Stomach smooth muscle (tissue), 2 donors: ENCODE data around the gene SLFN11.

Experiments
- H3K27ac ChIP-seq: one replicate; pipeline ENCODE4 v1.7.0; 2013; ENCODE audit warnings: mild to moderate bottlenecking, low read length, inconsistent platforms
- H3K27me3 ChIP-seq, 2 donors: one replicate each; pipeline ENCODE4 v1.7.0; 2013; ENCODE audit warnings: low read length in 2 of 2; ENCODE audit not compliant: insufficient read depth in 2 of 2, control insufficient read depth in 1 of 2
- H3K36me3 ChIP-seq, 2 donors: one replicate each; pipeline ENCODE4 v1.7.0; 2013; ENCODE audit warnings: low read length in 2 of 2; ENCODE audit not compliant: control insufficient read depth in 2 of 2, insufficient read depth in 2 of 2
- H3K4me1 ChIP-seq: one replicate; pipeline ENCODE4 v1.7.0; 2013; ENCODE audit warnings: low read length; ENCODE audit not compliant: control insufficient read depth, insufficient read depth
- H3K4me3 ChIP-seq, 2 donors: one replicate each; pipeline ENCODE4 v1.7.0; 2013; ENCODE audit warnings: low read length in 2 of 2
- H3K9ac ChIP-seq, 2 donors: one replicate each; pipeline ENCODE4 v1.7.0; 2013; ENCODE audit warnings: low read length in 2 of 2, mild to moderate bottlenecking in 1 of 2
- H3K9me3 ChIP-seq, 2 donors: one replicate each; pipeline ENCODE4 v1.7.0; 2013; ENCODE audit warnings: low read length in 2 of 2; ENCODE audit not compliant: control insufficient read depth in 2 of 2
- donor health status: healthy.
- donor health status: Pancreatic carcinoma.

Gene SLFN11

DNA sequence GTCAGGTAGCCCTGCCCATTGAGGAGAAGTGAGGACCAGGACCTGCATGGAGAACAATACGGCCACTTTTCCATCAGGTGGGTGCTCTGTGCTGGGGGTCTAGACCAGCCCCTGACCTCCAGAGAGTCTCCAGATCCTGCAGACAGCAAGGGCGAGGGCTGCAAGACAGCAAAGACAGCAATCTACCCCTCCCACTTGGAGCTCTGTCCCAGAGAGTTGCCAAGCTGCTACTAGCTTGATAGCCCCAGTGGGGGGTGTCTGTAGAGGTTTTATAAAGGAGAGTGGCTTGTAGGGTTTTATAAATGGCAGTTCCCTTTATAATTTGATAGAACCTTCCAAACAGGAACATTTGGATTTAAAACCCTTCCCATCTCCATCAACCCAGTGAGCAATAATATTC is 16.7 kb upstream of the SLFN11 start:
- Histone ChIP-seq H3K27me3 (peaks cover 0 to 4% of the 10 kb centered on the region in 2 donors), H3K36me3 (no peaks in the 10 kb centered on the region), H3K9me3 (peaks cover 0 to 3% of the 10 kb centered on the region in 2 donors), H3K9ac (no peak overlapping the region), H3K4me1 (no peaks in the 10 kb centered on the region), H3K27ac (no peak overlapping the region), H3K4me3 (no peak overlapping the region)

GRCh38 chr17:35387496-35387895 is 14.1 kb upstream of the SLFN11 start:
- H3K36me3 ChIP-seq: no peaks in the 10 kb centered on the region
- no peak overlapping the region for H3K27ac ChIP-seq
- no peak overlapping the region for H3K9ac ChIP-seq
- H3K4me3 ChIP-seq: no peak overlapping the region
- H3K4me1 ChIP-seq: no peaks in the 10 kb centered on the region
- H3K27me3 ChIP-seq: peaks cover 0 to 4% of the 10 kb centered on the region in 2 donors
- peaks cover 0 to 3% of the 10 kb centered on the region in 2 donors for H3K9me3 ChIP-seq

- peaks cover 0 to 10% of the 10 kb centered on the region in 2 donors for H3K27me3 ChIP-seq
- H3K27ac ChIP-seq: no peak overlapping the region
- no peaks in the 10 kb centered on the region for H3K9me3 ChIP-seq
- no peak overlapping the region for H3K9ac ChIP-seq
- H3K4me1 ChIP-seq: peaks cover 4% of the 10 kb centered on the region
- H3K4me3 ChIP-seq: no peak overlapping the region
- no peaks in the 10 kb centered on the region for H3K36me3 ChIP-seq
These were observed 4.3 kb upstream of the SLFN11 start for GRCh38 chr17:35377706-35378105.

- Histone ChIP-seq H3K9me3 (no peaks in the 10 kb centered on the region), H3K9ac (no peak overlapping the region), H3K4me1 (peaks cover 4% of the 10 kb centered on the region), H3K4me3 (peak overlapping the region in 1 of 2 donors; percentile 3), H3K27ac (no peak overlapping the region), H3K36me3 (no peaks in the 10 kb centered on the region), H3K27me3 (peaks cover 0 to 10% of the 10 kb centered on the region in 2 donors)
These were observed 3.6 kb upstream of the SLFN11 start for GRCh38 chr17:35377068-35377467.

DNA sequence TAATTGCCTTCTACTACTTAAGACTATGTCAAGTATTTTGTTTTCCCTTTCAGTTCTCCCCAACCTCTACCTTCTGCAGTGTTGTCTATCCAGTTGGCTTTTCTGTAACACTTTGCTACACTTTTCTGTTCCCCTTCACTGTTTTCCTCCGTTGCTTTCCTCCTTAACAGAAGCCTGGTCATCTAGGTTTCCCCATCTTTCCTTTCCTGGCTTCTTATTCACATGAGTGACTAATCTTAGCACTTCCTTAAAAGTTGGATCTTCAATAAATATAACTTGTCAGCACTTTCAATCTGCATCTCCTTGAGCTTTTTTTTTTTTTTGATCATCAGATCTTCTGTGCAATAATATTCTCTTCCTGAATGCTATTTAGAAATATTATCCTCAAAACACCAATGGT is 2.8 kb upstream of the SLFN11 start:
- Histone ChIP-seq H3K27me3 (peaks cover 0 to 10% of the 10 kb centered on the region in 2 donors), H3K9me3 (no peaks in the 10 kb centered on the region), H3K27ac (no peak overlapping the region)

GRCh38 chr17:35374766-35375344 is 1.4 kb upstream of the SLFN11 start:
- Histone ChIP-seq H3K9ac (peak overlapping the region in 1 of 2 donors; percentile 72), H3K27ac (peak overlapping the region; percentile 84), H3K9me3 (no peaks in the 10 kb centered on the region), H3K4me3 (peak overlapping the region; percentile 76 to 80), H3K4me1 (peaks cover 4% of the 10 kb centered on the region), H3K27me3 (peaks cover 0 to 10% of the 10 kb centered on the region in 2 donors), H3K36me3 (no peaks in the 10 kb centered on the region)

More for the DNA sequence above, 2.8 kb upstream of the SLFN11 start:
- Histone ChIP-seq H3K4me3 (no peak overlapping the region), H3K36me3 (no peaks in the 10 kb centered on the region), H3K9ac (no peak overlapping the region), H3K4me1 (peaks cover 4% of the 10 kb centered on the region)

DNA sequence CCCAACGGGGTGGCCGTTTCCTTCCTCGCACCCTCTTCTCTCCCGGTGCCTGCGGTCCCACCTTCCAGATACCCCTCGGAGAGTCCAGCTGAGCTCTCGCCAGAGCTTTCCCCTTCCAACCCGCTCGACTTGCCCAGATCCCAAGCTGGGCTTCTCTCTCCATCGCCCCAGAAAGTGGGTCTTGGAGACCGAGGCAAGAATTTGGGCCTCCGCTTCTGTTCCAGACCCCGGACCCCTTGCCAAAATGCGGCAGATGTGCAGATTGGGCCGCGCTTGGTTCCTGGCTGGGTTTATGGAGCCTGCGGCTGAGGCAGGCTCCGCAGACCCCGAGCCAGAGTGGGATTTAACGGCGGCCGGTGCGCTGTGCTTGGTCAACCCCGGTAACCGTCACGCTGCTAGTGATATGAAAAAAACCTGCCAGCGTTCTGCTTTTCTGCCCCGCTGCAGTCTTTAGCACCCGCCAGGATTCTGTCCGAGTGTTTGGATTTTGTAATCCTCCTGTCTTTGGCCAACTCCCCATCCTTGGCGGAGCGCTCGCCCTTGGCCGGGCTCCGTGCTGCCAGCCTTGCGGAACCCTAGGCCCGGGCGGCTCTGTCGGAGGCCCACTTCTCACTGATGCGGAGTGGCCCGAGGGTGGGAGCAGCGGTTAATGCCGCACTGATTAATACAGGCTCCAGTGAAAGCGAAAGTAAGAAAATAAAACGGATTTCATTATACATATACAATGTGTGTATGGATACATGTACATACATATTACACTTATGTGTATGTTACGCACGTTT is 754 bp upstream of the SLFN11 start:
- Histone ChIP-seq H3K27me3 (peaks cover 0 to 10% of the 10 kb centered on the region in 2 donors), H3K4me3 (peak overlapping the region; percentile 76 to 80), H3K4me1 (peaks cover 4% of the 10 kb centered on the region), H3K36me3 (no peaks in the 10 kb centered on the region), H3K27ac (peak overlapping the region; percentile 84), H3K9ac (peak overlapping the region; percentile 65 to 72), H3K9me3 (no peaks in the 10 kb centered on the region)

DNA sequence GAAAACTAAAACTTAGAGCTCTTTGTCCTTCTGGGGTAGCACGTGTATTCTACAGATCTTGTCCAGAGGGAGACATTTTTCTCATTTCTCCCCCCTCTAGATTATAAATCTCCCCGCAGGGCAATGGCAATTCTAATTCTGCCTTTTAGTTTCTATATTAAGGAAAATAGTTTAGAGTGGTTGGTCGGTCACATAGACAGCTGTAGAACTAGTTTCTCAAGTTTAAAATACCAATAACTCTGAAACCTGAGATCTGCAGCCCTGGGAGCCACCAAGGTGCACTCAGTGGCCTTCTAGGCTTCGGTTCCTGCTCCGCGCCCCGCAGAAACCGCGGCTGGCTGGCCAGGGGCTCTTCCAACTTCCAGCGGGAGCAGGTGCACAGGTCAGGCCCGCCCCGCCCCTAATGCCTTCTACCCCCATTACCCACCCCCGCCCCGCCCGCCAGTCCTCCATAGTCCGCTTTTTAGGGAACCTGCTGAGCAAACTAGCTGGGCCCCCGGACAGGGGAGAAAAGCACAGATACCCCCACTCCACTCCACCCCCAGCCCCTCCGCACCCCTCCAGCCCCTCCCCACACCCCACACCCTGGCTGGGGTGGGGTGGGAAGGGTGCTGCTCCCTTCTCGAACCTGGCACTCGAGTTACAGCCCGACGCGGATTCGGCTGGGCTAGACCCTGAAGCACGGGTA is 431 bp downstream of the SLFN11 start:
- Histone ChIP-seq H3K9ac (peak overlapping the region; percentile 65 to 72), H3K4me1 (peaks cover 4% of the 10 kb centered on the region), H3K27ac (peak overlapping the region; percentile 84)

DNA sequence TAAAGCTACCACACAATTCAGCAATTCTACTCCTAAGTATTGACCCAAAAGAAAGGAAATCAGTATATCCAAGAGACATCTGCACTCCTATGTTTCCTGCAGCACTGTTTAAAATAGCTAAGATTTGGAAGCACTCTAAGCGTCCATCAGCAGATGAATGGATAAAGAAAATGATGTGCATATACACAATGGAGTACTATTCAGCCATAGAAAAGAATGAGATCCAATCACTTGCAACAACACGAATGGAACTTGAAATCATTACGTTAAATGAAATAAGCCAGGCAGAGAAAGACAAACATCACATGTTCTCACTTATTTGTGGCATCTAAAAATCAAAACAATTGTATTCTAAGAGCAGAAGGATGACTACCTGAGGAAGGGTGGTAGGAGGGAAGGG is 1.5 kb downstream of the SLFN11 start:
- Histone ChIP-seq H3K9ac (no peak overlapping the region), H3K4me3 (no peak overlapping the region), H3K36me3 (no peaks in the 10 kb centered on the region), H3K27ac (no peak overlapping the region), H3K9me3 (no peaks in the 10 kb centered on the region), H3K4me1 (peaks cover 4% of the 10 kb centered on the region), H3K27me3 (peaks cover 0 to 10% of the 10 kb centered on the region in 2 donors)

More for the DNA sequence above, 431 bp downstream of the SLFN11 start:
- H3K36me3 ChIP-seq: no peaks in the 10 kb centered on the region
- peak overlapping the region; percentile 76 to 80 for H3K4me3 ChIP-seq
- H3K9me3 ChIP-seq: no peaks in the 10 kb centered on the region
- H3K27me3 ChIP-seq: peaks cover 0 to 10% of the 10 kb centered on the region in 2 donors

GRCh38 chr17:35368081-35368830 is 5.2 kb downstream of the SLFN11 start:
- H3K4me3 ChIP-seq: no peak overlapping the region
- no peaks in the 10 kb centered on the region for H3K4me1 ChIP-seq
- H3K27ac ChIP-seq: no peak overlapping the region
- no peaks in the 10 kb centered on the region for H3K36me3 ChIP-seq
- H3K9me3 ChIP-seq: no peaks in the 10 kb centered on the region
- no peak overlapping the region for H3K9ac ChIP-seq
- peaks cover 0 to 3% of the 10 kb centered on the region in 2 donors for H3K27me3 ChIP-seq
